Astrocyte (in vitro differentiated cells and primary cell): Measurements from ENCODE around the gene RAD21L1.

ENCODE experiments used
- EZH2 ChIP-seq: IDR thresholded peaks from 2 replicates; pipeline ENCODE4 v1.6.1; 2012; ENCODE audit warnings: mild to moderate bottlenecking, low read length, inconsistent platforms; ENCODE audit not compliant: insufficient read depth
- TF ChIP-seq, protein P1 (sequence below): IDR thresholded peaks from 2 replicates; pipeline ENCODE4 v1.5.1; 2011; ENCODE audit warnings: low read depth, mild to moderate bottlenecking, inconsistent platforms, low read length, moderate library complexity; ENCODE audit not compliant: insufficient read depth

DNA sequence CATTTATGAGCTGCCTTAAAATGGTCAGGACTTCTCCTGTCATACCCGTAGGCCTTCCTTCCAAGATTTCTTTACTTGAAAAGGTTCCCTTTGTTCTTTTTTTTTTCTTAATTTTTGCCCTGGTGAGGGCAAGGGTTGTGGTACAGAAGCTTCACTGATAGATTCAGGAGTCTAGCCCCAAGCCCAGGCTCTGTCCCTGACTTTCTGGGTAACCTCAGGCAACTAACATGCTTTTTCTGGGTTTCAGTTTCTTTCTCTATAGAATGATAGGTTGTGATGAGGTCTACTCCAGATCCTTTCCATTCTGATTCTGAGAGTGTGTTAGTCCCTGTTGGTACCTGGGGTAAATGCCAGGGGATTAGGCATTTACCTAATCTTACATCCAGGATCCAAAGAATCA is 61.5 kb downstream of the RAD21L1 start:
- TF ChIP-seq, protein P1, sequence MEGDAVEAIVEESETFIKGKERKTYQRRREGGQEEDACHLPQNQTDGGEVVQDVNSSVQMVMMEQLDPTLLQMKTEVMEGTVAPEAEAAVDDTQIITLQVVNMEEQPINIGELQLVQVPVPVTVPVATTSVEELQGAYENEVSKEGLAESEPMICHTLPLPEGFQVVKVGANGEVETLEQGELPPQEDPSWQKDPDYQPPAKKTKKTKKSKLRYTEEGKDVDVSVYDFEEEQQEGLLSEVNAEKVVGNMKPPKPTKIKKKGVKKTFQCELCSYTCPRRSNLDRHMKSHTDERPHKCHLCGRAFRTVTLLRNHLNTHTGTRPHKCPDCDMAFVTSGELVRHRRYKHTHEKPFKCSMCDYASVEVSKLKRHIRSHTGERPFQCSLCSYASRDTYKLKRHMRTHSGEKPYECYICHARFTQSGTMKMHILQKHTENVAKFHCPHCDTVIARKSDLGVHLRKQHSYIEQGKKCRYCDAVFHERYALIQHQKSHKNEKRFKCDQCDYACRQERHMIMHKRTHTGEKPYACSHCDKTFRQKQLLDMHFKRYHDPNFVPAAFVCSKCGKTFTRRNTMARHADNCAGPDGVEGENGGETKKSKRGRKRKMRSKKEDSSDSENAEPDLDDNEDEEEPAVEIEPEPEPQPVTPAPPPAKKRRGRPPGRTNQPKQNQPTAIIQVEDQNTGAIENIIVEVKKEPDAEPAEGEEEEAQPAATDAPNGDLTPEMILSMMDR = no peak
- no peak for TF ChIP-seq EZH2
